Lung (tissue), 12 donors: Measurements from ENCODE around the gene CLDN20. TPM values are rescaled to one million over a fixed set of nuclear protein-coding genes. Genes with fewer than 3 reads are reported as not detected.

Experiments used
- ATAC-seq: fragments of 200-7000 bp; cut with Tn5 transposase; one replicate; pipeline ENCODE4 v1.9.1; 2020; ENCODE audit warnings: moderate number of reproducible peaks; ENCODE audit not compliant: insufficient read depth, low FRiP score
- DNase-seq, 3 donors: peaks; one replicate each; pipeline ENCODE4 v3.0.0-alpha.2; 2013 to 2017
- H3K27ac ChIP-seq, 2 donors: one replicate each; pipeline ENCODE4 v1.5.1; 2013; ENCODE audit warnings: mild to moderate bottlenecking in 2 of 2, moderate library complexity in 2 of 2, control low read depth in 1 of 2, inconsistent platforms in 1 of 2, low read depth in 1 of 2, low read length in 1 of 2
- H3K27me3 ChIP-seq, 3 donors: one replicate each; pipeline ENCODE4 v1.5.1; 2013; ENCODE audit warnings: low read length in 2 of 3; ENCODE audit not compliant: control insufficient read depth in 3 of 3, insufficient read depth in 3 of 3
- H3K36me3 ChIP-seq, 4 donors: one replicate each; pipeline ENCODE4 v1.5.1; 2013; ENCODE audit warnings: low read length in 4 of 4, mild to moderate bottlenecking in 1 of 4, moderate library complexity in 1 of 4; ENCODE audit not compliant: control insufficient read depth in 4 of 4, insufficient read depth in 4 of 4
- H3K4me1 ChIP-seq, 5 donors: one replicate each; pipeline ENCODE4 v1.5.1; 2013; ENCODE audit warnings: low read length in 5 of 5, mild to moderate bottlenecking in 2 of 5, moderate library complexity in 1 of 5; ENCODE audit not compliant: control insufficient read depth in 5 of 5, insufficient read depth in 5 of 5
- H3K4me3 ChIP-seq: one replicate; pipeline ENCODE4 v1.5.1; 2013; ENCODE audit warnings: mild to moderate bottlenecking, control low read depth, moderate library complexity
- H3K9ac ChIP-seq, 2 donors: one replicate each; pipeline ENCODE4 v1.5.1; 2013; ENCODE audit warnings: low read length in 2 of 2, control low read depth in 1 of 2; ENCODE audit not compliant: insufficient read depth in 1 of 2
- H3K9me3 ChIP-seq, 4 donors: one replicate each; pipeline ENCODE4 v1.5.1; 2013; ENCODE audit warnings: low read length in 3 of 4, mild to moderate bottlenecking in 1 of 4, moderate library complexity in 1 of 4; ENCODE audit not compliant: control insufficient read depth in 4 of 4, insufficient read depth in 3 of 4
- WGBS, 2 donors: extraction: QIAGEN DNeasy Blood & Tissue Kit; methylation state at CpG; one replicate each; pipeline ENCODE4 v1.1.7; 2013; 5-methylcytosine and 5-hydroxymethylcytosine counted together
- polyA plus RNA-seq, 2 donors: library from polyadenylated mRNA; stranded (reverse); fragments of 200-250 nt; gene quantifications; one replicate each; pipeline ENCODE4 v1.2.1, GENCODE V29; 2013
- total RNA-seq, 2 donors: library from RNA; depleted of rRNA in 1 of 2; stranded (reverse); fragments of >200 nt in 1 of 2; gene quantifications; one replicate each; pipeline ENCODE4 v1.2.1, GENCODE V29; 2014 to 2021
- TF ChIP-seq, protein P1 (sequence below): IDR thresholded peaks from 2 replicates; pipeline ENCODE4 v1.5.1; 2012; ENCODE audit warnings: mild to moderate bottlenecking; ENCODE audit errors: control extremely low read depth, extremely low read depth
- donor health status: control.
- donor health status: control.
- donor health status: Bipolar disorder and iron deficiency.
- donor health status: healthy.
- donor health status: DM: yes; HTN: yes; CAD: no.

CLDN20 gene
- total and polyA plus RNA-seq, 4 donors, result not detected

DNA sequence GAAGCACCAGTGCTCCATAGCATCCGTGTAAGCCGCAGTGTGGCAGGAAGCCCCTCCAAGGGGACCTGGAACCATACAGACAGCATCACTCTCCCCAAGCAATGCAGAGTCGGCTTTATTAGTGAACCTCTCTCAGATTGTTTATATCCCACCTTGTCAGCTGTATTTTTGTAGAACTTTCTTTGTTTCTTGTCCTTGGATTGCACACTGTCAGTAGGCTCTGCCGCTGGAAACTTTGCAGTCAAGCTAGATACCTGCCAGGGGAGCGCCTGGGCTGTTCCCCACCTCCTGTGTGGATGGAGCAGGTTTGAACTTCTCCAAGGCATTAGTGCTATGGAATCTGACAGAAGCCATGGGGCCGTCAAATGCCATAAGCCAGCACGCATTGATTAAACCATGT is 18.6 kb upstream of the CLDN20 start:
- H3K27me3 ChIP-seq, result no peaks in the 10 kb centered on the region
- H3K4me3 ChIP-seq, result no peak overlapping the region
- 88 to 90% methylated on average over 7 of the region's 7 CpGs for WGBS, 2 donors
- no peak overlapping the region for H3K27ac ChIP-seq
- no peaks in the 10 kb centered on the region for H3K9me3 ChIP-seq
- no peak for DNase-seq
- H3K4me1 ChIP-seq, result peaks cover under 1 to 22% (median 4%) of the 10 kb centered on the region in 5 donors
- no peak overlapping the region for H3K9ac ChIP-seq
- H3K36me3 ChIP-seq, result no peaks in the 10 kb centered on the region
- TF ChIP-seq, protein P1, sequence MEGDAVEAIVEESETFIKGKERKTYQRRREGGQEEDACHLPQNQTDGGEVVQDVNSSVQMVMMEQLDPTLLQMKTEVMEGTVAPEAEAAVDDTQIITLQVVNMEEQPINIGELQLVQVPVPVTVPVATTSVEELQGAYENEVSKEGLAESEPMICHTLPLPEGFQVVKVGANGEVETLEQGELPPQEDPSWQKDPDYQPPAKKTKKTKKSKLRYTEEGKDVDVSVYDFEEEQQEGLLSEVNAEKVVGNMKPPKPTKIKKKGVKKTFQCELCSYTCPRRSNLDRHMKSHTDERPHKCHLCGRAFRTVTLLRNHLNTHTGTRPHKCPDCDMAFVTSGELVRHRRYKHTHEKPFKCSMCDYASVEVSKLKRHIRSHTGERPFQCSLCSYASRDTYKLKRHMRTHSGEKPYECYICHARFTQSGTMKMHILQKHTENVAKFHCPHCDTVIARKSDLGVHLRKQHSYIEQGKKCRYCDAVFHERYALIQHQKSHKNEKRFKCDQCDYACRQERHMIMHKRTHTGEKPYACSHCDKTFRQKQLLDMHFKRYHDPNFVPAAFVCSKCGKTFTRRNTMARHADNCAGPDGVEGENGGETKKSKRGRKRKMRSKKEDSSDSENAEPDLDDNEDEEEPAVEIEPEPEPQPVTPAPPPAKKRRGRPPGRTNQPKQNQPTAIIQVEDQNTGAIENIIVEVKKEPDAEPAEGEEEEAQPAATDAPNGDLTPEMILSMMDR, result no peak
- no peak for ATAC-seq

DNA sequence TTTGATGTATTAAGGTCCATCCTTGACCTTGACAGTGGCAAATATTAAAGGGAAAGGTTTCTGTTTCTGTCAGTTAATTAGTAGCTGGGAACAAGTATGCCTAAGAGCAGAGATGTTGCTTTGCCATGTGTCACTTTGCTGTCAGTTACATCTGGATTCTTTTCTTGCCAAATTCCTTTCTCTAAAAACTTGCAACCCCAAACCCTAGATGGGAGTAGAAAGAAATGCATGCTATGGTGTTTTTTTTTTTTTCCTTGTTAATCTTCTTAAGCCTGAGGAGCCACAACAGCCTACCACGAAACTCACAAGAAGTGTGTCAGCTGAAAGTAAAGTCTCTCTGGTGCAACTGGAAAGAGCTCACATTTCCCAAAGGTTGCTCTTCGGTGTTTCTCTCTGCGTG is 18.0 kb upstream of the CLDN20 start:
- no peak overlapping the region for H3K27ac ChIP-seq
- DNase-seq (peak in 2 of 3 donors; percentile 91 to 93), ATAC-seq (no peak)
- peaks cover 4 to 22% (median 4%) of the 10 kb centered on the region in 5 donors for H3K4me1 ChIP-seq
- WGBS, 2 donors, result 80 to 83% methylated on average over 3 of the region's 3 CpGs
- no peaks in the 10 kb centered on the region for H3K27me3 ChIP-seq
- no peak overlapping the region for H3K4me3 ChIP-seq
- H3K36me3 ChIP-seq, result peaks cover 0 to 4% (median 0%) of the 10 kb centered on the region in 4 donors
- TF ChIP-seq, protein P1, result no peak
- no peaks in the 10 kb centered on the region for H3K9me3 ChIP-seq
- no peak overlapping the region for H3K9ac ChIP-seq

DNA sequence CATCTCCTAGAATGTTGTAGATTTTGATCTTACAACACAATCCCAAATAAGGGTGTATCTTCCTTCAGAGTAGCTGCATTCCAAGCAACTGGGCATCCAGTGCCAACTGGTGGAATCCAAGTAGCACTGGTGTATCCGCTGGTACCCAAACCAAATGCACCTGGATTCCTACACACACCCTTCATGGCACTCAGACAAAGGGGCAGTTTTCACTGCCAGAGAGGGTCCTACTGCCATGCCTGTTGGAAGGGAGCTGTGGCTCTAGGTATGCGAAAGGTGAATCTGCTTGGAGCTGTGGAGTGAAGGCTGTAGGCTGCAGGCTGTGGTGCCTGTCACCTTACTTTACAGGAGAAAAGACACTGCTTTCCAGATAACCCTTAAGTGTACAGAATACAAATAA is 17.0 kb upstream of the CLDN20 start:
- DNase-seq (no peak), ATAC-seq (no peak)
- Histone ChIP-seq H3K27me3 (no peaks in the 10 kb centered on the region), H3K27ac (peak overlapping the region in 1 of 2 donors; percentile 61), H3K9me3 (no peaks in the 10 kb centered on the region), H3K9ac (no peak overlapping the region), H3K4me1 (peaks cover 4 to 22% (median 4%) of the 10 kb centered on the region in 5 donors), H3K4me3 (no peak overlapping the region), H3K36me3 (peaks cover 0 to 4% (median 1%) of the 10 kb centered on the region in 4 donors)
- TF ChIP-seq, protein P1, result no peak
- 94 to 95% methylated on average over 2 of the region's 2 CpGs for WGBS, 2 donors

DNA sequence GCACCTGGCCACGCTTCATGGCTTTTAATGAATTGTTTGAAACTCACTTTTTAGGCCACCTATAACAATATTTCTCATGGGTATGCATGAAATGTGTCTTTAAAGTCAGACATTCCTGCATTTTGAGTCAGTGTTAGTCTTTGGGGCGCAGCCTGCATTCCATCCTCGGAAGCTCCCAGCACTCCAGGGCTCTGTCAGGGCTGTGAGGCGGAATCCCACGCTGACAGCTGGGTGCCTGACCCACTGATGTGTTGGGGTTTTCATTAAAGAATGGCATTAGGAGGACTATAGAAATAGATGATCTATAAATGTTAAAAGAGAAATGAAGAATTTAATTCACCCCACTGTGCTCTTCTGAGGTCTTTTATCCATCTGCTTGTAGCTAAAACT is 16.2 kb upstream of the CLDN20 start:
- ATAC-seq (no peak), DNase-seq (peak in 1 of 3 donors; percentile 31)
- Histone ChIP-seq H3K9me3 (no peaks in the 10 kb centered on the region), H3K27me3 (no peaks in the 10 kb centered on the region), H3K4me1 (peaks cover 4 to 22% (median 4%) of the 10 kb centered on the region in 5 donors), H3K4me3 (no peak overlapping the region), H3K9ac (no peak overlapping the region), H3K36me3 (peaks cover 0 to 8% (median 1%) of the 10 kb centered on the region in 4 donors), H3K27ac (peak overlapping the region in 1 of 2 donors; percentile 92)
- TF ChIP-seq, protein P1, result no peak
- WGBS, 2 donors, result 63 to 81% methylated on average over 5 of the region's 5 CpGs
